ENCODE results near the gene GLT6D1.
"Not testable (repeated sequence)": the region's sequence is repeated elsewhere in the genome, so short reads cannot be mapped to it uniquely, and the experiment has no call there.

GLT6D1 gene

GRCh38 chr9:135660407-135660806 is 21.1 kb upstream of the GLT6D1 start:
- Mint-ChIP-seq H3K9me3 (no peaks in the 10 kb centered on the region), H3K36me3 (no peaks in the 10 kb centered on the region), H3K27me3 (peaks cover 6 to 11% of the 10 kb centered on the region in 2 donors), H3K27ac (no peak overlapping the region), H3K4me1 (no peaks in the 10 kb centered on the region), H3K4me3 (no peak overlapping the region)
- ATAC-seq (replicated peaks): no peak
- DNase-seq: no peak

- Mint-ChIP-seq H3K4me1 (no peaks in the 10 kb centered on the region), H3K9me3 (no peaks in the 10 kb centered on the region), H3K4me3 (no peak overlapping the region), H3K27me3 (peaks cover 6% of the 10 kb centered on the region in 2 donors), H3K36me3 (no peaks in the 10 kb centered on the region), H3K27ac (no peak overlapping the region)
- ATAC-seq (replicated peaks) (no peak), DNase-seq (no peak)
Observed at GRCh38 chr9:135659252-135659651, 19.9 kb upstream of the GLT6D1 start.

DNA sequence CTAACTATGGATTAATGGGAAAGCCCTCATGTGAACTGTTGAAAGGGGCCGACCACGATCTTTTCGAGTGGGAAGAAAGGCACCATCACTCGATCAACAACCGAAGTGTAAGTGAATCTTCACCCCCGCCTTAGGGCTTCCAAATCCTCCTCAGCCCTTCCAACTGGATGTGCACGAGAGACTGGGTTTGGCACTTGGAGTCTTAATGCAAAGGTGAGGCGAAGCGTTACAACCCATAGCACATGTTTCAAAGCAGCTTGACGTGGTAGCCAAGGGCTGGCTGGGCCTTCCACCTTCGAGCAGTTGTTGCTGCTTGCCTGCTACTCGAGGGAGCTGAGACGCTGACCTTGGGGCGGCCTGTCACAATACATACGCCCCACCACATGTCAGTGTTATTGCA is 18.1 kb upstream of the GLT6D1 start:
- DNase-seq (no peak), ATAC-seq (replicated peaks) (no peak)
- no peaks in the 10 kb centered on the region for H3K36me3 Mint-ChIP-seq
- H3K27ac Mint-ChIP-seq: no peak overlapping the region
- H3K4me3 Mint-ChIP-seq: no peak overlapping the region
- H3K9me3 Mint-ChIP-seq: peaks cover 0 to 2% of the 10 kb centered on the region in 2 donors
- H3K27me3 Mint-ChIP-seq: peaks cover 4 to 6% of the 10 kb centered on the region in 2 donors
- no peaks in the 10 kb centered on the region for H3K4me1 Mint-ChIP-seq

- Mint-ChIP-seq H3K36me3 (no peaks in the 10 kb centered on the region), H3K27me3 (peaks cover 6 to 11% of the 10 kb centered on the region in 2 donors), H3K4me3 (no peak overlapping the region), H3K9me3 (peaks cover 4 to 7% of the 10 kb centered on the region in 2 donors), H3K4me1 (no peaks in the 10 kb centered on the region), H3K27ac (no peak overlapping the region)
- ATAC-seq (replicated peaks) (no peak), DNase-seq (no peak)
Observed at GRCh38 chr9:135655317-135655716, 16.0 kb upstream of the GLT6D1 start.

DNA sequence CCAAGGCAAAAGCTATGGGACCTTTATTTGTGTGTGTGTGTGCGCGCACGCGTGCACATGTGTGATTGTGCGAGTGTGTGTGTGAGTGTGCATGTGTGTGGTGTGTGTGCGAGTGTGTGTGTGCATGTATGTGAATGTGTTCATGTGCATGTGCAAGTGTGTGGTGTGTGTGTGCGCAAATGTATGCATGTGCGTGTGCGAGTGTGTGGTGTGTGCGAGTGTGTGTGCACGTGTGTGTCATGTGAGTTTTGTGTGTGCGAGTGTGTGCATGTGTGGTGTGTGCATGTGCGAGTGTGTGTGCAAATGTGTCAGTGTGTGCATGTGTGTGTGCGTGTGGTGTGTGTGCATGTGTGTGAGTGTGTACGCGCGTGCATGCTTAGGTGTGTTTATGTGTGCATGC is 11.1 kb upstream of the GLT6D1 start:
- H3K27ac Mint-ChIP-seq: no peak overlapping the region
- DNase-seq (no peak), ATAC-seq (replicated peaks) (no peak)
- peaks cover 0 to 9% of the 10 kb centered on the region in 2 donors for H3K27me3 Mint-ChIP-seq
- peaks cover 5 to 9% of the 10 kb centered on the region in 2 donors for H3K36me3 Mint-ChIP-seq
- no peaks in the 10 kb centered on the region for H3K4me1 Mint-ChIP-seq
- peaks cover 23 to 24% of the 10 kb centered on the region in 2 donors for H3K9me3 Mint-ChIP-seq
- no peak overlapping the region for H3K4me3 Mint-ChIP-seq

DNA sequence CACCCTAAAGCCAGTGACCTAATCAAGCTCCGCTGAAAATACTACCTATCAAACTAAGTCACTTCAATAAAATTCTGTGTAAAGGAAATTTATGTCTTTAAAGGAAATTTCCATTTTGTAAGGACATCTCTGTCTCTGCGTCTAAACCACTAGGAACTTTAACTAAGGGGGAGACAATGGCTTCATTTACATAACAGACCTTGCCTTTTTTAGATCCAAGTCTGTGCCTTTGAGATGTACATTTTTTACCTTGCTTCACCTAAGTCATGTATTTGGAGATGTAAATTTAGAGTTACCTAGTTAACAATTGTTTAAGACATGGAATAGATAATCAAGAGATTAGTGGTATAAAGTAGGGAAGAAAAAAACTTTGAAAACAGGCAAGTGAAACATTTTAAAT is 10.2 kb upstream of the GLT6D1 start:
- Mint-ChIP-seq H3K27ac (no peak overlapping the region), H3K9me3 (peaks cover 31 to 32% of the 10 kb centered on the region in 2 donors), H3K4me3 (no peak overlapping the region), H3K4me1 (no peaks in the 10 kb centered on the region), H3K36me3 (peaks cover 9 to 10% of the 10 kb centered on the region in 2 donors), H3K27me3 (peaks cover 0 to 9% of the 10 kb centered on the region in 2 donors)
- no peak for ATAC-seq (replicated peaks)
- no peak for DNase-seq

- peaks cover 35 to 36% of the 10 kb centered on the region in 2 donors for H3K9me3 Mint-ChIP-seq
- H3K27ac Mint-ChIP-seq: no peak overlapping the region
- H3K4me3 Mint-ChIP-seq: no peak overlapping the region
- DNase-seq: no peak
- H3K27me3 Mint-ChIP-seq: peaks cover 0 to 9% of the 10 kb centered on the region in 2 donors
- ATAC-seq (replicated peaks): no peak
- peaks cover 9 to 11% of the 10 kb centered on the region in 2 donors for H3K36me3 Mint-ChIP-seq
- no peaks in the 10 kb centered on the region for H3K4me1 Mint-ChIP-seq
Observed at GRCh38 chr9:135648494-135649410, 9.4 kb upstream of the GLT6D1 start.

DNA sequence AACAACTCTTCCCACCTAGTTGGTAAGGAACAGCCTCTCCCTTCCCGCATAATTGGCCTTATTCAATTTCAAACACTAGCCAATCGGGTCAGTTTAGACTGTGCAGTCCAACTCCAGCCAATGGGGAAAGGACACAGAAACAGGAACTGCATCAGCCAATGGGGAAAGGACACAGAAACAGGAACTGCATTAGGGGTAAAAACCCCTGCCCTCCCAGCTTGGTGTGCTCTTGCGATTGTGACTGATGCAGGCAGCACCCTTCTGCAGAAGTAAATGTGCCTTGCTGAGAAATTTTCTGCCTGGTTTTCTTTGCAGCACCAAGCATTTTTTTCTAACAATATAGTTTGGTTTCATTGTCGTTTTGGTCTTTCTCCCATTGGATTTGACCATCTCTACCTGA is 8.5 kb upstream of the GLT6D1 start:
- Mint-ChIP-seq H3K4me1 (no peaks in the 10 kb centered on the region), H3K27me3 (peaks cover 0 to 9% of the 10 kb centered on the region in 2 donors), H3K27ac (no peak overlapping the region), H3K36me3 (peaks cover 9 to 11% of the 10 kb centered on the region in 2 donors), H3K9me3 (peaks cover 40 to 43% of the 10 kb centered on the region in 2 donors), H3K4me3 (no peak overlapping the region)
- ATAC-seq (replicated peaks) (no peak), DNase-seq (no peak)

DNA sequence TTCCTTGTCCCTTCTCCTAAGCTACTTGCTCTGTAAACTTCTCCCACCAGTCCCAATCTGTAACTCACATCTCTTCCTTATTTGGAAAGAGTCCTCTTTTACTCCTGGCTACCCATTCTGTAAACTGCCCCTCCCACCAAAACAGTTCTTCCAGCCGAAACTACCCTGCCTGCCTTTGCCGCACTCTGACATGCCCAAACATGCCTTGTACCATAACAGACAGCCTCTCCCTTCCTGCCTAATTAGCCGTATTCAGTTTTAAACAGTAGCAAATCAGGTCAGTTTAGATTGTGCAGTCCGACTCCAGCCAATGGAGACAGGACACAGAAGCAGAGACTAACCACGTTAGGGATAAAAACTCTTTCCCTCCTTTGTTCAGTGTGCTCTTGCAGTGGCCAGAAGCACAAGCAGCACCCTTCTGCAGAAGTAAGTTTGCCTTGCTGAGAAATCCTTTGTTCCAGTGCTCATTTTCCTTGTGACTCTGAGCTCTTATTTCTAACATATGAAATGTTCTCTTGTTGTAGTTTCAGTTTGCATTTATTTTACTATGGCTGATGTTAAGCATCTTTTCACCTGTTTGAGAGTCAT is 5.4 kb upstream of the GLT6D1 start:
- DNase-seq (no peak), ATAC-seq (replicated peaks) (no peak)
- Mint-ChIP-seq H3K36me3 (peaks cover 11 to 13% of the 10 kb centered on the region in 2 donors), H3K4me3 (no peak overlapping the region), H3K4me1 (no peaks in the 10 kb centered on the region), H3K9me3 (peaks cover 34 to 39% of the 10 kb centered on the region in 2 donors), H3K27me3 (peaks cover 10 to 13% of the 10 kb centered on the region in 2 donors), H3K27ac (no peak overlapping the region)

DNA sequence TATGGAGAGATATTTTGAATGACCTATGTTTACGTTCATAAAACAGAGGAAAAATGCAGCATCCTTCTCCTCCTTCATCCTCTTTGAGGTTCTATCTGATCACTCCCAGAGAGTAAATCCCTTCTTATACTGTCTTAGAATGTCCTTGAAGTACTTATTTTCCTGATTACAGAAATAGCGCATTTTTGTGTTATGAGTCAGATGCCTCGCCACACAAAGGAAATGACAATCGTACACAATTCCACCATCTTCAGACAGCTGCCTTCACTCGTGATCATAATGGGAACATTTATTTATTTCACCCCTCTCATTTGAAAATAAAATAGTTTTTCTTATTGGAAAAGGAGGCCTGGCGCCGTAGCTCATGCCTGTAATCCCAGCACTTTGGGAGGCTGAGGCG is 2.4 kb upstream of the GLT6D1 start:
- Mint-ChIP-seq H3K4me1 (no peaks in the 10 kb centered on the region), H3K4me3 (no peak overlapping the region), H3K27me3 (peaks cover 14 to 18% of the 10 kb centered on the region in 2 donors), H3K9me3 (peaks cover 25 to 26% of the 10 kb centered on the region in 2 donors), H3K27ac (no peak overlapping the region), H3K36me3 (peaks cover 4 to 9% of the 10 kb centered on the region in 2 donors)
- DNase-seq: no peak
- ATAC-seq (replicated peaks): no peak

GRCh38 chr9:135641047-135641446 is 1.7 kb upstream of the GLT6D1 start:
- no peak overlapping the region for H3K4me3 Mint-ChIP-seq
- peaks cover 23 to 26% of the 10 kb centered on the region in 2 donors for H3K9me3 Mint-ChIP-seq
- DNase-seq (no peak), ATAC-seq (replicated peaks) (no peak)
- H3K27ac Mint-ChIP-seq: no peak overlapping the region
- peaks cover 2 to 9% of the 10 kb centered on the region in 2 donors for H3K36me3 Mint-ChIP-seq
- peaks cover 19 to 22% of the 10 kb centered on the region in 2 donors for H3K27me3 Mint-ChIP-seq
- no peaks in the 10 kb centered on the region for H3K4me1 Mint-ChIP-seq

GRCh38 chr9:135636930-135637530 is 2.3 kb downstream of the GLT6D1 start:
- H3K27me3 Mint-ChIP-seq: peaks cover 34 to 37% of the 10 kb centered on the region in 2 donors
- H3K36me3 Mint-ChIP-seq; H3K9me3 Mint-ChIP-seq; H3K4me3 Mint-ChIP-seq; H3K4me1 Mint-ChIP-seq; DNase-seq; H3K27ac Mint-ChIP-seq; ATAC-seq (replicated peaks): not testable (repeated sequence)

GRCh38 chr9:135632841-135633240 is 6.5 kb downstream of the GLT6D1 start:
- no peak for ATAC-seq (replicated peaks)
- H3K36me3 Mint-ChIP-seq: no peaks in the 10 kb centered on the region
- H3K27me3 Mint-ChIP-seq: peaks cover 27 to 39% of the 10 kb centered on the region in 2 donors
- H3K27ac Mint-ChIP-seq: no peak overlapping the region
- DNase-seq: no peak
- H3K4me3 Mint-ChIP-seq: no peak overlapping the region
- no peaks in the 10 kb centered on the region for H3K4me1 Mint-ChIP-seq
- H3K9me3 Mint-ChIP-seq: peaks cover 7 to 12% of the 10 kb centered on the region in 2 donors

- ATAC-seq (replicated peaks) (no peak), DNase-seq (no peak)
- Mint-ChIP-seq H3K4me1 (no peaks in the 10 kb centered on the region), H3K4me3 (no peak overlapping the region), H3K36me3 (no peaks in the 10 kb centered on the region), H3K27me3 (peaks cover 4 to 7% of the 10 kb centered on the region in 2 donors), H3K9me3 (peaks cover 13 to 18% of the 10 kb centered on the region in 2 donors), H3K27ac (no peak overlapping the region)
Observed at GRCh38 chr9:135624282-135624681, 15.1 kb downstream of the GLT6D1 start.

Data from stimulated activated naive B cell treated with anti-CD40 and anti-IgM and Interleukin-4, amounts not matched to agents 10 μg/mL and 1 μg/mL and 100 μg/mL, for 72 hours (primary cell).